HG02852 (cell line): Measurements from ENCODE around the gene TPSD1.
"Not testable (repeated sequence)": the region's sequence is repeated elsewhere in the genome, so short reads cannot be mapped to it uniquely, and the experiment has no call there.

Source experiments
- ATAC-seq: cut with Tn5 transposase; IDR thresholded peaks from one replicate; pipeline ENCODE4 v1.9.1; 2021; ENCODE audit warnings: mild to moderate bottlenecking, moderate library complexity; ENCODE audit not compliant: unreplicated experiment

The TPSD1 gene

DNA sequence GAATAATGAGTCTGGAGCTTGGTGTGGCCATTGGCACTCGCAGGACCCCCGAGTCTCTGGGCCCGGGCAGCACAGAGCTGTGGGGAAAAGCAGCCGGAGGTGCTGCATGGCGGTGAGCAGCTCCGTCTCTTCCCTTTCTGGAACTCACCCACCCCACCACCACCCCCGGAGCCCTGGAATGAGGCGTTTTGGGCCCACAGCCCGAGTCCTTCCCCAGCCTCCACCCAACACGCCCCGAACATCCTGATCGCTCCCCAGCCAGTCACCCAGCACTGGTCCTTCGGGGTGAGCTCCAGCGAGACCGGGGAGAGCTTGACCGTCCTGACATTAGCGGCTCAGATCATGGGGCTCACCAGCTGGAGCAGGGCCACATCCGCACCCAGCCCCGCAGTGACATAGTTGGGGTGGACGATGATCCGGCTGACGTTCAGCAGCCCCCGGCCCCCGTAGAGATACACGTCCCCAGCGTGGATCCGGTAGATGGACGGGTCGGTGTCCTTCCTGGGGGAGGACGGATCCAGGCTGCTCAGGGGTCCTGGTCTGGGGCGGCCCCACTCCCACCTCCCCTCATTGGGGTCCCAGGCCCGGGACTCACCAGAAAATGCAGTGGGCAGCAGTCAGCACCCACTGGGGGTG is 6.5 kb downstream of the TPSD1 start:
- ATAC-seq: no peak

- no peak for ATAC-seq
Observed at GRCh38 chr16:1262846-1263221, 7.0 kb downstream of the TPSD1 start.

DNA sequence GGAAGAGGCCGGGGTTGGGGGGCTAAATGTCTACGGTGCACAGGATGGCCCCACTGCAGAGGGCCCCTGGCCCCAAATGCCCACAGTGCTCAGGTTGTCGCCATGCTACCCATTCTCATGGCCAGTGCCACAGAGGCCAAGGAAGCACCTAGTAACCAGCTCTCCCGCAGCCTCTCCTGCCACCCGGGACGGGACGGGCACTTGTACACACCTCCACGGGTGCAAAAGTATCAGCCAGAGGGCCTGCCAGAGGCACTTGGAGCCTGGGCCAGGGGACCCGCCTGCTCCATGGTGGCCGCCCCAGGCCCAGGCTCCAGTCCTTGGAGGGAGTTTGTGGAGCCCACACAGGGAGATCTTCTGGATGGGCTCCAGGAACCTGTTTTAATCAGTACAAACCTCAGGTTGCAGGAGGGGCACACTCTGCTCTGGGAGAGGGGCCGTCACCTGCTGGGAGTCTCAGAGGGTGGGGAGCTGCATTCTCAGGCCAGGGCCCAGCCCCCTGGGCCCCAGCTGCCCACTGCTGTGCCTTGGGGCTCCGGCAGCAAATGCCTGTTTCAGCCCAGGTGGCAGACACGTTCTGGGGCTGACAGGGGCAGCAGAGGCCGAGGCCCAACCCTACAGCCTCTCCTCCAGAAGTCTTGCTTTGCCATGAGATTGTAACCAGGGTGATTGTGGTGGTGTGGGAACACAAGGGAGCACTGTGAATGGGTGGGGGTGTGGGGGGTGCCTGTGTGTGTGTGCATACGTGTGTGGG is 7.9 kb downstream of the TPSD1 start:
- no peak for ATAC-seq

DNA sequence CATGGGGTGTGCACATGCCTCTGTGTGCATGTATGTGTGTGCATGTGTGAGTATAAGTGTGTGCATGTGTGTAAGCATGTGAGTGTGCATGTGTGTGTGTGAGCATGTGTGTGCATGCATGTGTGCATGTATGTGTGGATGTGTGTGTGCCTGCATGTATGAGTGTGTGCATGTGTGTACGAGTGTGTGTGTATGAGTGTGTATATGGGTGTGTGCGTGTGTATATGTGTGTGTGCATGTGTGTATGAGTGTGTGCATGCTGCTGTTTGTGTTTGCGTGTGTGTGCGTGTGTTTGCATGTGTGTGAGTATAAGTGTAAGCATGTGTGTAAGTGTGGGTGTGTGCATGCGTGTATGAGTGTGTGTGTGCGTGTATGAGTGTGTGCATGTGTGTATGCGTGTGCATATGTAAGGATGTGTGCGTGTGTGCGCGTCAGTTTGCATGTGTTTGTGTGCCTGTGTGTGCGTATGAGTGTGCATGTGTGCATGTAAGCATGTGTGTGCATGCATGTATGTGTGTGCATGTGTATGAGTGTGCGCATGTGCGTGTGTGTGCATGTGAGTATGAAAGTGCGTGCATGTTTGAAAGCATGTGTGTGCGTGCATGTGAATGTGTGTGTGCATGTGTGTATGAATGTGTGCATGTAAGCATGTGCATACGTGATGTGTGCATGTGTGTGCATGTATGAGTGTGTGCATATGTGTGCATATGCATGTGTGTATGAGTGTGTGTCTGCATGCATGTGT is 8.6 kb downstream of the TPSD1 start:
- no peak for ATAC-seq

DNA sequence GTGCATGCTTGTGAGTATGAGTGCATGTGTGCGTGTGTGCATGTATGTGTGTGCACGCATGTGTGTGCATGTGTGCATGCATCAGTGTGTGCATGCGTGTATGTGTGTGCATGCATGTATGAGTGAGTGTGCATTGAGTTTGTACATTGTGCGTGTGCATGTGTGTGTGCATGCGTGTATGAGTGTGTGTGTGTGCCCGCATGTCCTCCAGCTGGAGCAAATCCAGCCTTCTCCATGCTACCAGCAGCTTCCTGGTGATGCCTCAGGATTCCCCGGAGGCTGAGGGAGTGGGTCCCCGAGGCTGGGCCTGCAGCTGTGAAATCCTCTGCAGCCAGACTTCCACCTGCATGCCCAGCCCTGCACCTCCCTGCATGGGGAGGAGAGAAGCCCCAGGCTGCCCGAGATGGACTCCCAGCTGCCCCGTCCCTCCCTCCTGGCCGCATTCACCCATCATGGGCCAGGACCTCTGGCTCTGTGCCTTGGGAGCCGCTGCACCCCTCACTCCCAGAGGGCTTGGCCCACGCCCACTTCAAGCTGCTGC is 9.3 kb downstream of the TPSD1 start:
- ATAC-seq: no peak

DNA sequence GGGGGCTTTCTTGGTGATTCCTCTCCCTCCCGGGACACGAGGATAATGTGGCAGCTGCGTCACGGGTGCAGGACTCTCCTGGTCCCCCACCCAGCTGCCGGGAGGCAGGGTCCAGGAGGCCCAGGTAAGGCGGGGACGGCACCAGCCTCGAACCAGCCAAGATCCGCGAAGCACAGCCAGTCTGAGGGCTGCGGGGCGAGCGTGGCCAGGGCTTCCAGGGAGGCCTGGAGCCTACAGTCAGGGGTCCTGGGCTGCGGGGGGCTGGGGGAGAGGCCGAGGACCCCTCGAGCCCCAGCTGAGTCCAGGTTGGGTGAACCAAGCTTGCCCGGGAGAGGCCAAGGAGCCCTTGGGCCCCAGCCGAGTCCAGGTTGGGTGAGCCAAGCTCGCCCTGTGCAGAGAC is 10.0 kb downstream of the TPSD1 start:
- ATAC-seq: no peak

DNA sequence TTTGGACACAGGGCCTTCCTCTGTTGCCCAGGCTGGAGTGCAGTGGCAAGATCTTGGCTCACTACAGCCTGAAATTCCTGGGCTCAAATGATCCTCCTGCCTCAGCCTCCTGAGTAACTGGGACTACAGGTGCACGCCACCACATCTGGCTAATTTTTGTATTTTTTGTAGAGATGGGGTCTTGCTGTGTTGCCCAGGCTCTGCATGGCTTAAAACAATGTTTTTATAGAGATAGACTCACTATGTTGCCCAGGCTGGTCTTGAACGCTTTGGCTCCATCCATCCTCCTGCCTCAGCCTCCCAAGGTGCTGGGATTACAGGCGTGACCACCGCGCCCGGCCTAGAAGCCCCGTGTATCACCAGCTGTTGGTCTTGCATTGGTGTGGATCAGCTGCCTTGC is 13.5 kb downstream of the TPSD1 start:
- not testable (repeated sequence) for ATAC-seq

DNA sequence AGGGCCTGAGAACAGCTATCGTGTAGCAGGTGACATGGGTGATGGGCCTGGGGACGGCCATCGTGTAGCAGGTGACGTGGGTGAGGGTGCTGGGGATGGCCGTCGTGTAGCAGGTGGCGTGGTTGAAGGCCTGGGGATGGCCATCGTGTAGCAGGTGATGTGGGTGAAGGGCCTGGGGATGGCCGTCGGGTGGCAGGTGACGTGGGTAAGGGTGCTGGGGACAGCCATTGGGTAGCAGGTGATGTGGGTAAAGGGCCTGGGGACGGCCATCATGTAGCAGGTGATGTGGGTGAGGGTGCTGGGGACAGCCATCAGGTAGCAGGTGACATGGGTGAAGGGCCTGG is 15.5 kb downstream of the TPSD1 start:
- no peak for ATAC-seq

DNA sequence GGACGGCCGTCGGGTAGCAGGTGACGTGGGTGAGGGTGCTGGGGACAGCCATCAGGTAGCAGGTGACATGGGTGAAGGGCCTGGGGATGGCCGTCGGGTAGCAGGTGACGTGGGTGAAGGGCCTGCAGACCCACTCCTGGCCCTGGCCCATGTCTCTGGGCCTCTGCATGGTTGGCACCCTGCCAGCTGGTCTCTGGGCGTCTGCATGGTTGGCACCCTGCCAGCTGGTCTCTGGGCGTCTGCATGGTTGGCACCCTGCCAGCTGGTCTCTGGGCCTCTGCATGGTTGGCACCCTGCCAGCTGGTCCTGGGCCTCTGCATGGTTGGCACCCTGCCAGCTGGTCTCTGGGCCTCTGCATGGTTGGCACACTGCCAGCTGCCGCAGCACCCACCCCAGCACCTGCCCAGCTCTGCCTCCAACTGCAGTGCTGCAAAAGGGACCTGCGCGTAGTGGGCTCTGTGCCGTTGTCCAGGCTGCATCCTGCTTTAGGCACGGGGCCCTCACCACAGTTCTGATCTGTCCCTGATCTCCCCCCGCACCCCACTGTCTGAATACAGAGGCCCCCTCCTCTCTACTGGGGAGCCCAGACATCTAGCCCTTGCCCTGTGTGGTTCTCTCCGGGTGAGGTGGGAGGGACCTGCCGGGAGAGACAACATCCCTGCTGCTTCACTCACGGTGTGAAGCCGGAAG is 16.0 kb downstream of the TPSD1 start:
- not testable (repeated sequence) for ATAC-seq

DNA sequence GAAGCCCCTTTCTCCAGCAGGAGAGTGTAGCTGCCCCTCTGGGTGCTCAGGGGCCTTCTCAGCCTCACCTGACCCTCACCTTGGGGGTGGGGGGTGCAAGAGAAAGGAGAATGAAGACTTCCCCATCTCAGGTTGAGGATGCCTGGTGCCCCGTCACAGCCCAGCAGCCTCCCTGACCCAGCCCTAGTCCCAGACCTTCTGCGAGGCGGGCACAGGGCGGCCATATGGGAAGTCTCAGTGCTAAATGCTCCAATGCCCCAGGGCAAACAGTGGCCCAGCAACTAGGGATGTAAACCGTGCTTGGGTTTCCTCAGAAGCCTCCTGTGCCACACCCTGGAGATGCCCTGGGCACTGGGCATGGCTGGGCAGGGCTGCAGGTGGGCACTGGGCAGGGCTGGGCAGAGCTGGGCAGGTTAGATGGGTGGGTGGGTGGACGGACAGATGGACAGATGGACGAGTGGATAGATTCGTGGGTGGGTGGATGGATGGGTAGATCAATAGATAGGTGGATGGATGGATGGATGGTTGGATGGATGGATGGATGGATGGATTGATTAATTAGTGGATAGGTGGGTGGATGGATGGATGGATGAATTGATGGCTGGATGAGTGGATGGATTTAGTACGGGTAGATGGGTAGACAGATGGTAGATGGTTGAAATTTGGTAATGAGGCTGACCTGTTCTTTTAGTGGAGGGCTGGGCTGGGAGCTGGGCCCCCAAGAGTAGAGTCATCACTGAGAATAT is 16.8 kb downstream of the TPSD1 start:
- ATAC-seq: no peak

- ATAC-seq: no peak
Observed at GRCh38 chr16:1273816-1274215, 17.9 kb downstream of the TPSD1 start.

DNA sequence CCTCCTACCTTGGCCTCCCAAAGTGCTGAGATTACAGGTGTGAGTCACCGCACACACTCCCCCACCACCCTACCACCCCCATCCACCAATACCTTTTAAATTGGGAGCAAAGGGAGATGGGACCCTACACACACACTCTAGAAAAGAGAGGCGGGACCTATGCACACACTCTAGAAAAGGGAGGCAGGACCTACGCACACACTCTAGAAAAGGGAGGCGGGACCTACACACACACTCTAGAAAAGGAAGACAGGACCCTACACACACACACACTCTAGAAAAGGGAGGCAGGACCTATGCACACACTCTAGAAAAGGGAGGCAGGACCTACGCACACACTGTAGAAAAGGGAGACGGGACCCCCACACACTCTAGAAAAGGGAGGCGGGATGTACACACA is 18.9 kb downstream of the TPSD1 start:
- ATAC-seq: no peak

- ATAC-seq: no peak
Observed at GRCh38 chr16:1275791-1276579, 20.1 kb downstream of the TPSD1 start.

GRCh38 chr16:1276580-1276878 is 20.7 kb downstream of the TPSD1 start:
- ATAC-seq: no peak

DNA sequence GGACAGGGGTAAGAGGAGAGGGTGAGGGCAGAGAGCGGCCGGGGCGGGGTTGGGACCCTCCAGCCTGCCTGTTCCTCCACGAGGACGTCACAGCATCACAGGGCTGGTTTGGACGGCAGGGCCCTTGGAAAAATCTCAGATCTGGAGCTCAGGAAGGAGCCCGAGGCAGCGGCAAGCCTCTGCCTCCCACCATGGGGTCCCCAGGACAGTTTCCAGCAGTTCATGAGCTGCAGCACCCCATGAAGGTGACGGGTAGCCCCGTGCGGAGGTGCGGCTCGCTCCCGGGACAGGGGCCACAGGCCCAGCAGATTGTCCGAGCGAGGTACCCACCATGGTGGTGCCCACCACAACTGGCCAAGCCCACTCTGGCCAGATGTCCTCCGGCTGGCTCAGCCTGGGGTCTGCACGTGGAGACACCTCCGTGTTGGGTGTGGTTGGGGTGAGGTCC is 21.3 kb downstream of the TPSD1 start:
- ATAC-seq: no peak

DNA sequence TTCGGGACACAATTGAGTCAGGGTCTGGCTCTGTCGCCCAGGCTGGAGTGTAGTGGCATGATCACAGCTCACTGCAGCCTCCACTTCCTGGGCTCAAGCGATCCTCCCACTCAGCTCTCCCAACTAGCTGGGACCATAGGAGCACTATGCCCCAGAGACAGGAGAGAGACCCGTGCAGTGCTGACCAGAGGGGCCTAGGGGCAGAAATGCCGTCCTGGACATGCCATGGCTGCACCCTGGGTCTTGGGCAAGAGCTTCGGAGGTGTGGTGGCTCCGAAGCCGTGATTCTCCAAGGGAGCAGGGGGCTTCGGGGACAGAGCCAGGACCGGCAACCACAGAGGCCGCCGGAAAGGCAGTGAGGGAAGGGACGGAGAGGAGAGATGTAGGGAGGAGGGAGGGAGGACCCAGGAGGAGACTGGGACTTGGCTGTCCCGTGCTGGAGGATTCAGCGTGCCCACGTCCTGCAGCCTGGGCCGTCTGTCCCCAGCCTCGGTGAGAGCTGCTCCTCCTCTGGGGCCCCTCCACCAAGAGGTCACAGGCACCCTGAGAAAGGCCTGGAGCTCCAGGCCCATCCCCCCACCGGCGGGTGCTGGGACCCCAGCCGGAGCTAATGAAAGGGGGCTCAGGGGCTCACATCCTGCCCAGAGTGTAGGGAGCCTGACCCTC is 21.9 kb downstream of the TPSD1 start:
- ATAC-seq: no peak

DNA sequence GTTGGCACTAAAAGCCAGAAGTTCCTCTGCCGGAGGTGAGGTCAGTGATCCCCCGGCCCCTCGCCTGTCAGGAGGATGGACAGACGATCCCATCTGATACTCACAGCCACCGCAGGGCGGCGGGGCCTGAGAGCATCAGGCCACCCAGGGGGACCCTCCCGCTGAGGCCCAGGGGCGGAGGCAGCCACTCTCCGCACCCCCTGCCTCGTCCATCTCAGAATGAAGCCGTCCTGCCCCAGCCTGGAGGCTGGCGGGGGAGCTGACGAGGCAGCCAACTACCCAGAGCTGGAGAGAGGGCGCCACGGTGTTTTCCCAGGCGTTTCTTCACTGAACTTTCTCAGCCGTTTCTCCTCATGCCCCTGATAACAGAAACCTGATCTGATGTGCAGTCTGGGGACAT is 22.6 kb downstream of the TPSD1 start:
- ATAC-seq: no peak

DNA sequence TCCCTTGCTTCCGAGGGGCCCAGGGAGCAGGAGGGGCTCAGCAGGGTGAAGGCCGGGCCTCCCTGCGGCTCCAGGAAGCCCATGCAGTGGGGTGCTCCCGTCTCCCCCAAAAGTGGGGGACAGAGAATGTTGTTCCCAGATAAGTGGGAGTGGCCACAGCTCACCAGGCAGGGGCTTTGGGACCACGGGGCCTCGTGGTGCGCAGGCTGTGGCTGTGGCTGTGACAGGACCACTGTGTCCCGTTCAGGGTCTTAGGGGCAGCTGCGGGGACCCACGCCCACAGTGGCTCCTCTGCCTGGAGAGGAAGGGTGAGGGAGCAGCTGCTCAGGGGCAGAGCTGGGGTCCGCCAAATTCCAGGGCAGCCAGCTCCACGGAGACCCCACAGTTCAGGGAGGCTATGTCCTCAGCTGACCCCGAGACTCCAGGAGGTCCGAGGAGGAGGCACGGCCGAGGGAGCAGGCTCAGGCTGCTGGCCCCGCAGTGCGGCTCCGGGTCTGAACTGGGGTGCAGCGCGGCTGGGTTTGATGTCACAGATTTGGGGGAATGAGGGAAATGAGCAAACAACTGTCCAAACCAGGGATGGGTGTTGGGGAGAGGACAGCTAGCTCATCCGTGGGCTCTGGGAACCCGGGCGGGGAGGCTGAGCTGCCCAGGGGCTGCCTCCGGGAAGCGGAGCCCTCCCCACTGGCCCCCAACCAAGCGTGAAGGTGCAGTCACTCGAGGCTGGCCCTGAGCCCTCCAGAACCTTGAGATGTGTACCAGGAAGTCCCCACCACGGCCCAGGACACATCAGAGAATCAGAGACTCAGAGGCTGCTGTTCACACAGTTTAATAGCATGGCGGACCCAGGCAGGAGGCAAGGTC is 23.4 kb downstream of the TPSD1 start:
- no peak for ATAC-seq
